MM.1S (cell line): ENCODE results near the gene ITSN1.

Experiments used
- DNase-seq: peaks from one replicate; pipeline ENCODE4 v3.0.0-alpha.2; 2015
- H2AFZ ChIP-seq: fragments of 300-600 bp; sonication (generic); 2 replicates; pipeline ENCODE4 v1.6.0; 2016; ENCODE audit warnings: antibody characterized with exemption, low read length
- H3F3A ChIP-seq: fragments of 300-600 bp; sonication (generic); 2 replicates; pipeline ENCODE4 v1.6.1; 2016; ENCODE audit warnings: mild to moderate bottlenecking, antibody characterized with exemption, low read length, moderate library complexity, mixed read lengths; ENCODE audit not compliant: insufficient read depth
- H3K27ac ChIP-seq: fragments of 300-600 bp; sonication (generic); 2 replicates; pipeline ENCODE4 v1.5.1; 2016; ENCODE audit warnings: mild to moderate bottlenecking, low read length
- H3K27me3 ChIP-seq: fragments of 300-600 bp; sonication (generic); replicated peaks from 2 replicates; pipeline ENCODE4 v1.6.0; 2016; ENCODE audit warnings: low read length; ENCODE audit not compliant: insufficient read depth
- H3K36me3 ChIP-seq: fragments of 300-600 bp; sonication (generic); replicated peaks from 2 replicates; pipeline ENCODE4 v1.6.1; 2016; ENCODE audit warnings: mild to moderate bottlenecking, low read length, mixed read lengths; ENCODE audit not compliant: insufficient read depth
- H3K4me1 ChIP-seq: fragments of 300-600 bp; sonication (generic); 2 replicates; pipeline ENCODE4 v1.6.1; 2016; ENCODE audit warnings: low read length, mixed read lengths
- H3K4me2 ChIP-seq: fragments of 300-600 bp; sonication (generic); 2 replicates; pipeline ENCODE4 v1.6.0; 2016; ENCODE audit warnings: low read depth, low read length
- H3K4me3 ChIP-seq: fragments of 300-600 bp; sonication (generic); 2 replicates; pipeline ENCODE4 v1.5.1; 2016; ENCODE audit warnings: low read length, mixed read lengths
- H3K79me2 ChIP-seq: fragments of 300-600 bp; sonication (generic); 2 replicates; pipeline ENCODE4 v1.6.1; 2016; ENCODE audit warnings: mixed run types, low read length, mixed read lengths
- H3K9ac ChIP-seq: fragments of 300-600 bp; sonication (generic); 2 replicates; pipeline ENCODE4 v1.6.1; 2016; ENCODE audit warnings: low read length, mixed read lengths
- H3K9me2 ChIP-seq: fragments of 300-600 bp; sonication (generic); replicated peaks from 2 replicates; pipeline ENCODE4 v1.6.1; 2016; ENCODE audit warnings: mild to moderate bottlenecking, low read length, mixed read lengths; ENCODE audit not compliant: insufficient read depth
- H3K9me3 ChIP-seq: fragments of 300-600 bp; sonication (generic); replicated peaks from 2 replicates; pipeline ENCODE4 v1.6.1; 2016; ENCODE audit warnings: mild to moderate bottlenecking, low read length, mixed read lengths; ENCODE audit not compliant: insufficient read depth
- H4K20me1 ChIP-seq: fragments of 300-600 bp; sonication (generic); 2 replicates; pipeline ENCODE4 v1.6.1; 2016; ENCODE audit warnings: mild to moderate bottlenecking, low read length, moderate library complexity, mixed read lengths; ENCODE audit not compliant: insufficient read depth
- EZH2 ChIP-seq: fragments of 300-600 bp; sonication (generic); optimal IDR thresholded peaks from 2 replicates; pipeline ENCODE3; 2017; ENCODE audit warnings: low read depth, mild to moderate bottlenecking, antibody characterized with exemption, low read length, mixed read lengths
- EZH2phosphoT487 ChIP-seq: fragments of 300-600 bp; sonication (generic); IDR thresholded peaks from 2 replicates; pipeline ENCODE4 v1.6.1; 2018; ENCODE audit warnings: antibody characterized with exemption, low read length
- TF ChIP-seq, protein P1 (sequence below): fragments of 300-600 bp; sonication (generic); IDR thresholded peaks from 2 replicates; pipeline ENCODE4 v1.5.1; 2016; ENCODE audit warnings: antibody characterized with exemption, low read length, mixed read lengths

Gene ITSN1

GRCh38 chr21:33802481-33802880 is 160.2 kb downstream of the ITSN1 start:
- H3K4me1 ChIP-seq = peaks cover 14% of the 10 kb centered on the region
- H3K9me2 ChIP-seq = no peaks in the 10 kb centered on the region
- no peak overlapping the region for H2AFZ ChIP-seq
- no peaks in the 10 kb centered on the region for H3F3A ChIP-seq
- TF ChIP-seq EZH2 (no peak), EZH2phosphoT487 (no peak)
- TF ChIP-seq, protein P1, sequence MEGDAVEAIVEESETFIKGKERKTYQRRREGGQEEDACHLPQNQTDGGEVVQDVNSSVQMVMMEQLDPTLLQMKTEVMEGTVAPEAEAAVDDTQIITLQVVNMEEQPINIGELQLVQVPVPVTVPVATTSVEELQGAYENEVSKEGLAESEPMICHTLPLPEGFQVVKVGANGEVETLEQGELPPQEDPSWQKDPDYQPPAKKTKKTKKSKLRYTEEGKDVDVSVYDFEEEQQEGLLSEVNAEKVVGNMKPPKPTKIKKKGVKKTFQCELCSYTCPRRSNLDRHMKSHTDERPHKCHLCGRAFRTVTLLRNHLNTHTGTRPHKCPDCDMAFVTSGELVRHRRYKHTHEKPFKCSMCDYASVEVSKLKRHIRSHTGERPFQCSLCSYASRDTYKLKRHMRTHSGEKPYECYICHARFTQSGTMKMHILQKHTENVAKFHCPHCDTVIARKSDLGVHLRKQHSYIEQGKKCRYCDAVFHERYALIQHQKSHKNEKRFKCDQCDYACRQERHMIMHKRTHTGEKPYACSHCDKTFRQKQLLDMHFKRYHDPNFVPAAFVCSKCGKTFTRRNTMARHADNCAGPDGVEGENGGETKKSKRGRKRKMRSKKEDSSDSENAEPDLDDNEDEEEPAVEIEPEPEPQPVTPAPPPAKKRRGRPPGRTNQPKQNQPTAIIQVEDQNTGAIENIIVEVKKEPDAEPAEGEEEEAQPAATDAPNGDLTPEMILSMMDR = no peak
- H3K79me2 ChIP-seq = no peaks in the 10 kb centered on the region
- H3K9ac ChIP-seq = no peak overlapping the region
- no peak for DNase-seq
- no peaks in the 10 kb centered on the region for H4K20me1 ChIP-seq
- H3K4me2 ChIP-seq = no peak overlapping the region
- no peak overlapping the region for H3K27ac ChIP-seq
- H3K36me3 ChIP-seq = no peaks in the 10 kb centered on the region
- no peak overlapping the region for H3K4me3 ChIP-seq
- H3K9me3 ChIP-seq = no peaks in the 10 kb centered on the region
- no peaks in the 10 kb centered on the region for H3K27me3 ChIP-seq

GRCh38 chr21:33808715-33809367 is 166.5 kb downstream of the ITSN1 start:
- TF ChIP-seq EZH2 = no peak
- TF ChIP-seq, protein P1 = no peak
- no peak for TF ChIP-seq EZH2phosphoT487
- H3K79me2 ChIP-seq = no peaks in the 10 kb centered on the region
- DNase-seq = no peak
- no peak overlapping the region for H3K9ac ChIP-seq
- no peak overlapping the region for H3K27ac ChIP-seq
- H3K9me3 ChIP-seq = no peaks in the 10 kb centered on the region
- peaks cover 7% of the 10 kb centered on the region for H3F3A ChIP-seq
- H3K4me3 ChIP-seq = no peak overlapping the region
- H2AFZ ChIP-seq = no peak overlapping the region
- no peaks in the 10 kb centered on the region for H3K27me3 ChIP-seq
- H3K9me2 ChIP-seq = no peaks in the 10 kb centered on the region; the same call in 1 of the 2 replicates
- H3K4me2 ChIP-seq = no peak overlapping the region
- H4K20me1 ChIP-seq = no peaks in the 10 kb centered on the region
- peaks cover 20% of the 10 kb centered on the region for H3K4me1 ChIP-seq
- H3K36me3 ChIP-seq = no peaks in the 10 kb centered on the region

GRCh38 chr21:33810766-33811165 is 168.5 kb downstream of the ITSN1 start:
- peak overlapping the region; percentile 41; the same call in 1 of the 2 replicates for H3K4me2 ChIP-seq
- no peaks in the 10 kb centered on the region for H3K79me2 ChIP-seq
- peaks cover 7% of the 10 kb centered on the region for H3F3A ChIP-seq
- H3K27me3 ChIP-seq = no peaks in the 10 kb centered on the region
- no peak overlapping the region for H3K27ac ChIP-seq
- H3K4me1 ChIP-seq = peaks cover 39% of the 10 kb centered on the region
- no peak overlapping the region for H3K4me3 ChIP-seq
- H3K9ac ChIP-seq = no peak overlapping the region
- H3K9me2 ChIP-seq = no peaks in the 10 kb centered on the region; the same call in 1 of the 2 replicates
- H4K20me1 ChIP-seq = no peaks in the 10 kb centered on the region
- no peaks in the 10 kb centered on the region for H3K36me3 ChIP-seq
- no peak overlapping the region for H2AFZ ChIP-seq
- TF ChIP-seq, protein P1 = no peak
- TF ChIP-seq EZH2phosphoT487 (no peak), EZH2 (no peak)
- no peaks in the 10 kb centered on the region for H3K9me3 ChIP-seq
- no peak for DNase-seq
